ENCODE results near the gene SPOCK3.
"Not testable (repeated sequence)": the region's sequence is repeated elsewhere in the genome, so short reads cannot be mapped to it uniquely, and the experiment has no call there.

DNA sequence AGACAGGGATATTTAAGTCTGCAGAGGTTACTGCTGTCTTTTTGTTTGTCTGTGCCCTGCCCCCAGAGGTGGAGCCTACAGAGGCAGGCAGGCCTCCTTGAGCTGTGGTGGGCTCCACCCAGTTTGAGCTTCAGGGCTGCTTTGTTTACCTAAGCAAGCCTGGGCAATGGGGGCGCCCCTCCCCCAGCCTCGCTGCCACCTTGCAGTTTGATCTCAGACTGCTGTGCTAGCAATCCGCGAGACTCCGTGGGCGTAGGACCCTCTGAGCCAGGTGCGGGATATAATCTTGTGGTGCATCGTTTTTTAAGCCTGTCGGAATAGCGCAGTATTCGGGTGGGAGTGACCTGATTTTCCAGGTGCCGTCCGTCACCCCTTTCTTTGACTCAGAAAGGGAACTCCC is 47.3 kb upstream of the SPOCK3 start:
- not testable (repeated sequence) for TF ChIP-seq TAF1, POLR2A, POLR2AphosphoS5 (IDR thresholded peaks at IDR 0.05; ENCODE audit: low read depth, low read length)

Data from GM12891 (cell line).